ENCODE measurements around the gene PAX6. TPM values are rescaled to one million over a fixed set of nuclear protein-coding genes. Genes with fewer than 3 reads are reported as not detected.
A peak's percentile ranks its signal among the peaks of the same experiment; 100 is the strongest.

PAX6 gene
- total RNA-seq, 1 experiment from 2014 or later, result 14.6 TPM

DNA sequence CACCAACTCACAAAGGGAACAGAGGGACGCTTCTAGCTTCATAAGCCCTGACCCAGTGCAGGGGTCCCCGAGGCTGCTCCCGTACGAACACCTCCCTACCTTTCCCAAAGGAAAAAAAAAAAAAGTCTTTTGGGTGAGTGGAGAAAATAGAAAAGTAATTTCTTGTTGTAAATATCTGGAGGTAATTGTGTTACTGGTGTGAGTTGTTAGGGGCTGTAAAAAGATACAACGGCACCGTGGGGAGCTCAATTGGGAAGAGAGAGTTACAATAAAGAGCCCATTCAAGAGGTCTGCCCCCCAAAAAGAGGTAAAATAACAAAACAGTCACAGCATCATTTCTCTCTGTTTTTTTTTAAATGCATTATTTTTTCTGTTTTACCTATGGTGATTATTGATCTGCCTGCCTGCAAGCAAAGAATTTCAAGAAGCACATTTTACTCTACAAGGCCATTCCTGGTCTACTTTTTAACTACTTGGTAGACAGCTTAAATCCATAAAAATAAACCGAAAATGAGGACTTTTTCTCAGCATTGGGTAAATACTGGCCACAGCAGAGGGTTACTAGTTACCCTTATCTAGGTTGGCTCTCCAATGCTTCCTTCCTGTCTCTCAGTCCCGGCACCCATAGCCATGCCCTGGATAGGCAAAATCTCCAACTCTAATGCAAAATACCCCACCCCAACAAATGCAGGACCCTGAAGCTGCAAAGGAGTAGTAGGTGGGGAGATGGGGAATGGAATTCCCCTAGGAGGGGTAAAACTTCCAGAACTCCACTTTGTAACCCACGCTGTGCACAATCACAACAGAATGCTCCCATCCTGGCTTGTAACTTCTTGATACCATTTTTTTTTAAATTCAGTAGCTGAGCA is 3.1 kb downstream of the PAX6 start:
- peak overlapping the region; percentile 93 for H3K4me3 ChIP-seq (ENCODE audit: low read length)
- peaks cover 29% of the 10 kb centered on the region for H3K4me1 ChIP-seq (ENCODE audit: insufficient read depth, low read length)
- no peaks in the 10 kb centered on the region for H3F3A ChIP-seq (ENCODE audit: low read length, unreplicated experiment)
- POLR2A ChIA-PET (ENCODE audit: unreplicated experiment), result interaction anchor here (0.5 kb wide), 1 partner anchor 11 kb away, joined by 8 read pairs; no protein-coding TSS in a partner anchor
- TF ChIP-seq EZH2 (IDR thresholded peaks at IDR 0.05; ENCODE audit: low read length, unreplicated experiment), result no peak
- no peak for TF ChIP-seq EZH2phosphoT487 (IDR thresholded peaks at IDR 0.05; ENCODE audit: borderline replicate concordance, low read length)
- TF ChIP-seq CTCF (conservative IDR thresholded peaks at IDR 0.05; ENCODE audit: low read depth, low read length), result no peak
- CTCF ChIA-PET, result no interaction called here
- intact Hi-C loops (cut with micrococcal nuclease), result no loop called here
- peak overlapping the region; percentile 68 for H3K9ac ChIP-seq (ENCODE audit: low read length)
- H4K20me1 ChIP-seq (ENCODE audit: low read length), result no peaks in the 10 kb centered on the region
- H3K9me3 ChIP-seq (ENCODE audit: low read length), result no peaks in the 10 kb centered on the region
- H3K36me3 ChIP-seq (ENCODE audit: low read depth, low read length), result no peaks in the 10 kb centered on the region
- BruUV-seq (replicated peaks), result no TSS peak
- no peak overlapping the region for H3K27ac ChIP-seq (ENCODE audit: low read length)
- H3K79me2 ChIP-seq (ENCODE audit: low read length), result peaks cover 39% of the 10 kb centered on the region
- H3K27me3 ChIP-seq (ENCODE audit: low read length), result no peaks in the 10 kb centered on the region
- no peaks in the 10 kb centered on the region for H3K9me2 ChIP-seq (replicated peaks; ENCODE audit: low read length)
- H3K4me2 ChIP-seq (ENCODE audit: low read length), result peak overlapping the region; percentile 99
- DNase-seq (no peak), ATAC-seq (no peak)
- H2AFZ ChIP-seq (ENCODE audit: low read length), result peak overlapping the region; percentile 77

GRCh38 chr11:31806928-31807798 is 4.0 kb downstream of the PAX6 start:
- CTCF ChIA-PET, result no interaction called here
- peak overlapping the region; percentile 99; the same call in 1 of the 2 replicates for H3K4me2 ChIP-seq (ENCODE audit: low read length)
- intact Hi-C loops (cut with micrococcal nuclease), result no loop called here

More at GRCh38 chr11:31806928-31807798, 4.0 kb downstream of the PAX6 start:
- Histone ChIP-seq H3K79me2 (ENCODE audit: low read length) (peaks cover 39% of the 10 kb centered on the region), H2AFZ (ENCODE audit: low read length) (no peak overlapping the region), H3K4me1 (ENCODE audit: insufficient read depth, low read length) (peaks cover 22% of the 10 kb centered on the region), H3K27me3 (ENCODE audit: low read length) (no peaks in the 10 kb centered on the region), H3K9me2 (replicated peaks; ENCODE audit: low read length) (no peaks in the 10 kb centered on the region), H4K20me1 (ENCODE audit: low read length) (no peaks in the 10 kb centered on the region), H3K9me3 (ENCODE audit: low read length) (no peaks in the 10 kb centered on the region), H3K4me3 (ENCODE audit: low read length) (no peak overlapping the region), H3F3A (ENCODE audit: low read length, unreplicated experiment) (no peaks in the 10 kb centered on the region), H3K36me3 (ENCODE audit: low read depth, low read length) (no peaks in the 10 kb centered on the region), H3K27ac (ENCODE audit: low read length) (no peak overlapping the region), H3K9ac (ENCODE audit: low read length) (no peak overlapping the region)
- DNase-seq (no peak), ATAC-seq (no peak)
- TF ChIP-seq CTCF (conservative IDR thresholded peaks at IDR 0.05; ENCODE audit: low read depth, low read length) (no peak), EZH2 (IDR thresholded peaks at IDR 0.05; ENCODE audit: low read length, unreplicated experiment) (no peak)
- POLR2A ChIA-PET (ENCODE audit: unreplicated experiment), result interaction anchor here (0.5 kb wide), 1 partner anchor 10 kb away, joined by 8 read pairs; no protein-coding TSS in a partner anchor
- BruUV-seq (replicated peaks), result no TSS peak
